OCI-LY7 (cell line): ENCODE measurements around the gene MRM1. TPM values are rescaled to one million over a fixed set of nuclear protein-coding genes. Genes with fewer than 3 reads are reported as not detected.

ENCODE experiments used
- BruUV-seq: library from RNA; stranded (reverse); fragments of 400-500 nt; replicated peaks from 2 replicates; lab custom pipeline; 2021; lab: Mats Ljungman, UMichigan
- CTCF ChIA-PET: fragments of 300-600 bp; sonication (Branson Sonifier 250); formaldehyde crosslinking; loops from one replicate; lab custom pipeline; 2022; ENCODE audit warnings: antibody characterized with exemption; ENCODE audit not compliant: unreplicated experiment; lab: Charles Lee
- POLR2A ChIA-PET: fragments of 300-600 bp; sonication (Branson Sonifier 250); formaldehyde crosslinking; loops from one replicate; lab custom pipeline; 2022; ENCODE audit warnings: antibody characterized with exemption; lab: Charles Lee
- DNase-seq: peaks from one replicate; pipeline ENCODE4 v3.0.0-alpha.2; 2015; ENCODE audit warnings: low spot score
- H2AFZ ChIP-seq: fragments of 200-600 bp; sonication (generic), shearing (Covaris generic); 2 replicates; pipeline ENCODE4 v1.6.1; 2014; ENCODE audit warnings: mild to moderate bottlenecking, antibody characterized with exemption, low read length, moderate library complexity
- H3K27ac ChIP-seq: fragments of 200-600 bp; sonication (generic); 2 replicates; pipeline ENCODE4 v1.5.1; 2014; ENCODE audit warnings: mixed run types, low read depth, mild to moderate bottlenecking, moderate library complexity, low read length, inconsistent platforms; ENCODE audit not compliant: poor library complexity, severe bottlenecking
- H3K36me3 ChIP-seq: fragments of 200-600 bp; sonication (generic); 2 replicates; pipeline ENCODE4 v1.6.1; 2014; ENCODE audit warnings: mild to moderate bottlenecking, antibody characterized with exemption, low read length, moderate library complexity, mixed read lengths; ENCODE audit not compliant: insufficient read depth
- H3K4me1 ChIP-seq: fragments of 200-600 bp; sonication (generic); 2 replicates; pipeline ENCODE4 v1.5.1; 2014; ENCODE audit warnings: mild to moderate bottlenecking, low read length; ENCODE audit not compliant: insufficient read depth, poor library complexity, severe bottlenecking
- H3K4me2 ChIP-seq: fragments of 200-600 bp; sonication (generic); 2 replicates; pipeline ENCODE4 v1.6.1; 2014; ENCODE audit warnings: mild to moderate bottlenecking, low read length
- H3K4me3 ChIP-seq: fragments of 200-600 bp; sonication (generic); 2 replicates; pipeline ENCODE4 v1.5.1; 2014; ENCODE audit warnings: mild to moderate bottlenecking, low read depth, low read length; ENCODE audit not compliant: poor library complexity, severe bottlenecking
- H3K79me2 ChIP-seq: fragments of 200-600 bp; sonication (generic); 2 replicates; pipeline ENCODE4 v1.6.1; 2016; ENCODE audit warnings: low read depth, mild to moderate bottlenecking, low read length, moderate library complexity, mixed read lengths; ENCODE audit not compliant: insufficient read depth
- H3K9me2 ChIP-seq: fragments of 200-600 bp; sonication (generic); 2 replicates; pipeline ENCODE4 v1.6.1; 2016; ENCODE audit warnings: mild to moderate bottlenecking, low read length, mixed read lengths; ENCODE audit not compliant: insufficient read depth
- H3K9me3 ChIP-seq: fragments of 200-600 bp; sonication (generic); 2 replicates; pipeline ENCODE4 v1.6.1; 2014; ENCODE audit warnings: mild to moderate bottlenecking, mixed run types, low read length, mixed read lengths
- H4K20me1 ChIP-seq: fragments of 200-600 bp; sonication (generic); 2 replicates; pipeline ENCODE4 v1.6.1; 2014; ENCODE audit warnings: mild to moderate bottlenecking, antibody characterized with exemption, low read length, moderate library complexity, mixed read lengths; ENCODE audit not compliant: insufficient read depth
- CTCF ChIP-seq: fragments of 200-600 bp; sonication (generic); conservative IDR thresholded peaks from 2 replicates; pipeline ENCODE4 v1.5.1; 2014; ENCODE audit warnings: mild to moderate bottlenecking, antibody characterized with exemption, low read length, moderate library complexity, mixed read lengths
- EZH2phosphoT487 ChIP-seq: fragments of 200-600 bp; sonication (generic); IDR thresholded peaks from 2 replicates; pipeline ENCODE4 v1.6.1; 2018; ENCODE audit warnings: low read depth, borderline replicate concordance, mild to moderate bottlenecking, mixed run types, antibody characterized with exemption, low read length, moderate library complexity, mixed read lengths
- intact Hi-C: fragments of 100-400 bp; cut with micrococcal nuclease; formaldehyde crosslinking; loops from one replicate; pipeline ENCODE4 v1.10.0; 2022; ENCODE audit not compliant: unreplicated experiment
- total RNA-seq, 2 experiments: library from RNA; depleted of rRNA in 1 of 2; stranded (reverse); fragments of >200 nt in 1 of 2; shearing (Covaris generic) in 1 of 2; gene quantifications; 2 replicates each; pipeline ENCODE4 v1.2.3, GENCODE V29; 2014 to 2022

Gene MRM1
- total RNA-seq, 2 experiments from 2014 or later = 22.5 to 22.6 TPM

GRCh38 chr17:36657390-36657762 lies 56.0 kb downstream of the MRM1 start:
- Histone ChIP-seq H3K4me3 (no peak overlapping the region), H4K20me1 (no peaks in the 10 kb centered on the region), H3K79me2 (no peaks in the 10 kb centered on the region), H3K27ac (no peak overlapping the region), H3K4me2 (no peak overlapping the region), H3K4me1 (no peaks in the 10 kb centered on the region), H2AFZ (no peak overlapping the region), H3K9me2 (no peaks in the 10 kb centered on the region), H3K36me3 (no peaks in the 10 kb centered on the region), H3K9me3 (no peaks in the 10 kb centered on the region)
- ChIA-PET CTCF (no interaction called here), POLR2A (no interaction called here)
- no peak for TF ChIP-seq EZH2phosphoT487
- no peak for TF ChIP-seq CTCF
- intact Hi-C loops = no loop called here
- no peak for DNase-seq
- no TSS peak for BruUV-seq

- Histone ChIP-seq H3K9me2 (no peaks in the 10 kb centered on the region), H3K36me3 (no peaks in the 10 kb centered on the region), H4K20me1 (no peaks in the 10 kb centered on the region), H2AFZ (no peak overlapping the region), H3K9me3 (no peaks in the 10 kb centered on the region), H3K4me1 (no peaks in the 10 kb centered on the region), H3K79me2 (no peaks in the 10 kb centered on the region), H3K4me3 (no peak overlapping the region), H3K27ac (no peak overlapping the region), H3K4me2 (no peak overlapping the region)
- ChIA-PET CTCF (no interaction called here), POLR2A (no interaction called here)
- no peak for DNase-seq
- intact Hi-C loops = no loop called here
- BruUV-seq = no TSS peak
- no peak for TF ChIP-seq EZH2phosphoT487
- no peak; the same call in 1 of the 2 replicates for TF ChIP-seq CTCF
These were observed 56.5 kb downstream of the MRM1 start for GRCh38 chr17:36657763-36658490.

Other genes with a start within 250 kb of the MRM1 start
- not detected in 2 replicates for gene TBC1D3H, start 213.1 kb upstream of the MRM1 start, total RNA-seq (2014; rRNA removed; shearing (Covaris generic))
- gene TBC1D3H, start 213.1 kb upstream of the MRM1 start, total RNA-seq (2022) = not detected in 2 replicates
- 40.4 and 42.2 TPM in 2 replicates for gene ZNHIT3, start 114.9 kb upstream of the MRM1 start, total RNA-seq (2014; rRNA removed; shearing (Covaris generic))
- 47.7 and 50.2 TPM in 2 replicates for gene ZNHIT3, start 114.9 kb upstream of the MRM1 start, total RNA-seq (2022)
- 109 and 124 TPM in 2 replicates for gene MYO19, start 66.7 kb upstream of the MRM1 start, total RNA-seq (2014; rRNA removed; shearing (Covaris generic))
- gene MYO19, start 66.7 kb upstream of the MRM1 start, total RNA-seq (2022) = 154 and 169 TPM in 2 replicates
- gene PIGW, start 66.6 kb upstream of the MRM1 start, total RNA-seq (2014; rRNA removed; shearing (Covaris generic)) = 4.6 and 5.6 TPM in 2 replicates
- gene PIGW, start 66.6 kb upstream of the MRM1 start, total RNA-seq (2022) = 15.3 and 17.3 TPM in 2 replicates
- 66.5 and 76.1 TPM in 2 replicates for gene GGNBP2, start 56.7 kb upstream of the MRM1 start, total RNA-seq (2014; rRNA removed; shearing (Covaris generic))
- gene GGNBP2, start 56.7 kb upstream of the MRM1 start, total RNA-seq (2022) = 115 and 123 TPM in 2 replicates
- gene DHRS11, start 9.7 kb upstream of the MRM1 start, total RNA-seq (2014; rRNA removed; shearing (Covaris generic)) = 9.4 and 13.9 TPM in 2 replicates
- gene DHRS11, start 9.7 kb upstream of the MRM1 start, total RNA-seq (2022) = 5.1 and 7.2 TPM in 2 replicates